Daoy (cell line): ENCODE results near the gene CRELD2. TPM values are rescaled to one million over a fixed set of nuclear protein-coding genes. Genes with fewer than 3 reads are reported as not detected.

Experiments used
- DNase-seq: peaks from one replicate; pipeline ENCODE4 v3.0.0-alpha.2; 2015; ENCODE audit warnings: low read depth
- total RNA-seq: library from RNA; depleted of rRNA; stranded (reverse); fragments of >200 nt; shearing (Covaris generic); gene quantifications from 2 replicates; pipeline ENCODE4 v1.2.3, GENCODE V29; 2014

Gene CRELD2
- total RNA-seq, 1 experiment from 2014 or later: 59.4 TPM

GRCh38 chr22:49887702-49888101 lies 30.7 kb upstream of the CRELD2 start:
- no peak for DNase-seq

- DNase-seq: no peak
These were observed 29.4 kb upstream of the CRELD2 start for GRCh38 chr22:49889071-49889470.

- no peak for DNase-seq
These were observed 26.1 kb upstream of the CRELD2 start for GRCh38 chr22:49892226-49892899.

- no peak for DNase-seq
These were observed 25.4 kb upstream of the CRELD2 start for GRCh38 chr22:49893025-49893424.

GRCh38 chr22:49894322-49895054 lies 23.9 kb upstream of the CRELD2 start:
- DNase-seq: no peak

- DNase-seq: no peak
These were observed 22.2 kb upstream of the CRELD2 start for GRCh38 chr22:49896201-49896600.

- DNase-seq: no peak
These were observed 21.3 kb upstream of the CRELD2 start for GRCh38 chr22:49897015-49897684.

GRCh38 chr22:49899530-49899929 lies 18.9 kb upstream of the CRELD2 start:
- DNase-seq: no peak

- DNase-seq: no peak
These were observed 17.8 kb upstream of the CRELD2 start for GRCh38 chr22:49900441-49901230.

- no peak for DNase-seq
These were observed 17.0 kb upstream of the CRELD2 start for GRCh38 chr22:49901457-49901856.

GRCh38 chr22:49903322-49904039 lies 15.0 kb upstream of the CRELD2 start:
- DNase-seq: no peak

- no peak for DNase-seq
These were observed 14.4 kb upstream of the CRELD2 start for GRCh38 chr22:49904040-49904369.

- DNase-seq: no peak
These were observed 13.0 kb upstream of the CRELD2 start for GRCh38 chr22:49905465-49905864.

- DNase-seq: no peak
These were observed 12.2 kb upstream of the CRELD2 start for GRCh38 chr22:49906071-49906798.

- DNase-seq: no peak
These were observed 11.6 kb upstream of the CRELD2 start for GRCh38 chr22:49906799-49907290.

- no peak for DNase-seq
These were observed 10.6 kb upstream of the CRELD2 start for GRCh38 chr22:49907807-49908206.

GRCh38 chr22:49909476-49910205 lies 8.8 kb upstream of the CRELD2 start:
- DNase-seq: no peak

GRCh38 chr22:49910229-49911155 lies 7.9 kb upstream of the CRELD2 start:
- DNase-seq: no peak
